RPMI7951 (cell line): Measurements from ENCODE around the gene CST8. TPM values are rescaled to one million over a fixed set of nuclear protein-coding genes. Genes with fewer than 3 reads are reported as not detected.
"Not testable (repeated sequence)": the region's sequence is repeated elsewhere in the genome, so short reads cannot be mapped to it uniquely, and the experiment has no call there.

Experiments
- DNase-seq: peaks from one replicate; pipeline ENCODE4 v3.0.0-alpha.2; 2012; ENCODE audit warnings: low read depth
- total RNA-seq: library from RNA; depleted of rRNA; stranded (reverse); fragments of >200 nt; shearing (Covaris generic); gene quantifications from 2 replicates; pipeline ENCODE4 v1.2.3, GENCODE V29; 2014; rRNA removed

Gene CST8
- total RNA-seq = not detected in 2 replicates

DNA sequence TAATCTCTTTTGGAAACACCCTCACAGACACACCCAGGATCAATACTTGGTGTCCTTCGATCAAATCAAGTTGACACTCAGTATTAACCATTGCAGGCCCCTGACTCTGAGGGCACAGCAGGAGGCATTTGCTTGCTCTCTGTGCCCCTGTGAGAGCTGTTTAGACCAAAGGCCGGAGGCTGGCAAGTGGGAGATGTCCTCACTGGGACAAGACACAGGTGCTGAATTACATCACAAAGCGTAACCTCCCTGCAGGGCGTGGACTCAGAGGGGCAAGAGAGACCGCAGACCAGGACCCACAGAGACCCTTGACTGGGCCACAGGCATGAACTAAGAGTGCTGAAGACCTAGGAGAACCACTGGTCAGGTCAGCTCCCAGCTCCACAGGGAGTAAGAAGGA, at the start of gene CST8:
TSS of gene CST8 (plus strand) at position 301 of the 400 bp plus-strand sequence. CDS start 551 bp downstream, outside the sequence.
- no peak for DNase-seq

DNA sequence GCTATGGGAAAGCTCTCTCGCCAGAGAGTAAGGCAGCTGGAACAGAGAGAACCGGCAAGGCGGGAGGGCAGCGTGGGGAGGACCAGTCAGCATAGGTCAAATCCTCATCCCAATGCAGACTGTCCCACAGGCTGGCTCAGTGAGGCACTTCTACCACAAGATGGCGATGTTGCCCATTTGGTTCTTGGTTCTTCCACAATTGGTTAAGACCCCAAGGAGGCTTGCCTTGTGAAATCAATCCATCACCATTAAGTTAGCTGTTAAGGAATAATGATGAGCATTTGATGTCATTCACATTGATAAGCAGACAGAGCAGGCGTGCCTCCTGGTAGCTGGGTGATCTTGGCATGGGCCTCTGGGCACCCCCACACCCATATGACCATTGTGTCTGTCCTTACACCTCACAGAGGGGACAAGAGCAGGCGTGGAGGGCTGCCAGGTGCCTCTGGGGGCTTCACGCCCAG, 49.0 kb upstream of the CST8 start:
- DNase-seq = peak; percentile 80

DNA sequence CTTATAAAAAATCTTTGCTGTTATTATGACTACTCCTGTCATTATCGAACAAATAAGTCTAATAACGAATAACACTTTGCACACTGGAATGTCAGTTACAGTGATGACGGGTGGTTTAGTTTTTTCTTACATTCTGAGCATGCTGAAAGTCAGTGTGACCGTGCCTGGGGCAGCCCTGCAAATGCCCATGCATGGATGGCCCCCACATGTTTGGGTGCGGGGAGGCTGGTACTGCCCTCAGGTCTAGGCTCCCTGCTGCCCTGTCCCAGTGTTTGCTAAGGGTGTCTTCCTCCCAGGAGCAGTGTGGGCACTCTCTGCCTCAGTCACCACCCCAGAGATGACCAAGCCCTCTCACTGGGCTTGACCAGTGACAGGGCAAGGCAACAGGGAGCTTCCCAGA, 48.5 kb upstream of the CST8 start:
- DNase-seq = no peak

DNA sequence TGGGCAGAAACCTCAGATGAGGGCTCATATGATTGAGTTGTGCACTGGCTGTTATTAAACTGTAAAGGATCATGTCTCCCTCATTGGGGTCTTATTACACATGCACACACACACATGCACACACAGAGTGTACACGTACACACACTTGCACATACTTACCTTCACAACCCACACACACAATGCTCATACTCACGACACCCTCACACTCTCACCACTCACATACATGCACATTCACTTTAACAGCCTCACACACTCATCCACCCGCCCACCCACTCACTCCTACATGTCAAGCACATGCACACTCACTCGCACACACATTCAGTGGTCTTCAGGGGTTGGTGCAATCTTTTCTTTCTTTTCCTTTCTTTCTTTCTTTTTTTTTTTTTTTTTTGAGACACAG, 46.1 kb upstream of the CST8 start:
- no peak for DNase-seq

DNA sequence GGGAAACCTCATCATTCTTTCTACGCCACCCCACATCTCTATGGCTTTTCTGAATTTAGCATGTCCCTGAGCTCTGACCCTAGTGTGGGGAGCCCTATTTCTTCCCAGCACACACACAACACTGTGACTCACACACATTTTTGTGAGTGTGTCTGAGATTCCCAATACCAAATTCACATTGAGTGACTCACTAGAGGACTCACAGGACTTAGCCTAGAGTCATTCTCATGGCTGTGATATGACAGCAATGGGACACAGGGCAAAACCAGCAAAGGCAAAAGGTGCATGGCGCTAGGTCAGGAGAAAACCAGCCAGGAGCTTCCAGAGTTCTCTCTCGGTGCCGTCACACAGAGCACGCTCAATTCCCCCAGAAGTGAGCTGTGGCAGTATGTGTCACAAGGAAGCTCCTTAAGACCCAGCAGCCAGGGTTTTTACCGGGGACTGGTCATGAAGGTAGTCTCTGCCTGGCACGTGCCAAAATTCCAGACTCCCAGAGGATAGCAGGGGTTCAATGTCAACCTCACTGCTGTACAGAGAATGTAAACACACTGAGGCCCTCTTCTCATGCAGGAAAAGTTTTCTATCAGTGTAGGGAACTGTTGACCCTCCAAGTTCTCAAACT, 45.2 kb upstream of the CST8 start:
- DNase-seq = peak; percentile 94

- peak; percentile 85 for DNase-seq
These were observed 44.4 kb upstream of the CST8 start for GRCh38 chr20:23446505-23446904.

DNA sequence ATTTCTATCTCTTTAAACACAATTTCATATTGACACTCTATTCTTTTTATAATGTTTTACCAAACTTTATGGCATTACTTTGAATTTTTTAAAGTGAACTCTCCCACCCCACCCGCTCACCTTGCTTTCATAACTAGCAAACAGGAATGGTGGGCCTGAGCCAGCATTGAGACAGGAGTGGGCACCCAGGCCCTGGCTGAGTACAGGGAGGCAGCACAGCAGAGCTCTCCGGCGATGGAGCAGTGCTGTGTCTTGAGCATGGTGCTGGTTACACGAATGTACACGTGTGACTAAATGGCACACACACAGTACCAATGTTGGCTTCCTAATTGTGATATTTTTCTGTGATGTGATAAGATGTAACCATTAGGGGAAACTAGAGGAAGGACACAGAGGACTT, 42.8 kb upstream of the CST8 start:
- no peak for DNase-seq

DNA sequence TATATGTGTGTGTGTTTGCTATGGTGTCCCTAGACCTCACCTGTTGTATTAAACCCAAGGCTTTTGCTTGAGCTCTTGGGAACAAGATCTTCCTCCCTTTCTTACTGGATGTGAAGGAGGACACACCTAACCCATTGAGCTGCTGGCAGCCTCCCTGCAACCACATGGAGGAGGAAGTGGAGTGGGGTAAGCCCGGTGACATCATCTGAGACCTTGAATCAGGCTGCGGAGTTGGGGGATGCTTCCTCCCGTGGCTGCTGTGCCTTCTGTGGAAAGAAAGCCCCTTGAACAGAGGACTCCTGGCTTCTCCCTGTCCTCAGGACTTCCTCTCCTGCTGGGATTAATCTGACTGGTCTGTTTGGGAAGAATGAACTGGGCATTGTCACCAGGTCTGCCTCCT, 41.5 kb upstream of the CST8 start:
- DNase-seq = peak; percentile 40

GRCh38 chr20:23450877-23451276, 40.0 kb upstream of the CST8 start:
- no peak for DNase-seq

GRCh38 chr20:23451956-23452487, 38.9 kb upstream of the CST8 start:
- no peak for DNase-seq

DNA sequence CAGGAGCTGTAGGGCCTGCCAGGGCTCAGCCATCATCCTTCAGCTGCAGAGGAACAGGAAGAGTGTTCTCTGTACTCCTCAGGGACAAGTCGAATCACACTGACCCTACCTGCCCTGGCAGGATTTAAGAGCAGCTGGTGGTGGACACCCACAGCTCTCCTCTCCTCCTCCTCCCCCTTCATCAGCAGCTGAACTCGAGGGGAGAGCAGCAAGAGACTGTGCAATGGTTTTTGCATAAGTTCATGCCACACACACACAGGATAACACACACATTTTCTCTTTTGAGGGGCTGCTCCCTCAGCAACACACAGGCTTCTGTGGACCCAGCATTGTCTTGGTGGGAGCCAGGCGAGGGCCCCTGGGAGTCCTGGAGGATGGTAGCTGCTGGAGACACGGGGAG, 38.1 kb upstream of the CST8 start, which contains the start of gene CST11:
TSS of gene CST11 (minus strand) at position 101 of the 400 bp plus-strand sequence. CDS start at position 36, 65 bp downstream.
- no peak for DNase-seq

DNA sequence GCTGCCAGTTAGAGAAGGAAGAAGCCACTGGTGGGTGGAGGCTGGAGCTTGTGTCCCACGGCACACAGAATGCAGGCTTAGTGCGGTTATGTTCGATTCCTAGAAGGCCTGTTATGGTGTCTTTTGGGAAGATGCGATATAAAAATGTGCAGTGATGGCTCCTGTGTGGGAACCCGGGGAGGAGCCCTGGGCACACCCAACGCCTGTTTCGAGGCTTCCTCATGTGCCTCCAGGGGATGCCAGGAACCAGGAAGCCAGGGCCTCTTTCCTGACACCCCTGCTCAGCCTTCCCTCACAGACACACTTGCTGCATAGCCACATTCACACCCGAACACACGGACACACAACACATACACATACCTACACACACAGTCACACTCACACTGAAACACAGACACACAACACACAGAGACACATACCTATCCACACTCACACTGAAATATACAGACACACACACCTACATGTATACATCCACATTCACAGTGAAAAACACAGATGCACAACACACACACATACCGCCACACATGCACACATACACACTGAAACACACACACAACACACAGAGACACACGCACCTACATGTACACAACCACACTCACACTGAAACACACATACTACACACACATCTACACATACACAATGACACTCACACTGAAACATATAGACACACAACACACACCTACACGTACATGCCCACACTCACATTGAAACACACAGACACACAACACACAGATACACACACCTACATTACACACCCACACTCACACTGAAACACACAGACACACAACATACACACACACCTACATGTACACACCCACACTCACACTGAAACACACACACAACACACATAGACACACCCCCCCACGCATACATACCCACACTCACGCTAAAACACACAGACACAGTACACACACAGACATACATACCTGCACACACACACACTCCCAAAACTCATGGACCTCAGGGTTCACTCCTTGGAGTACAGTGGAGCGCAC, 37.1 kb upstream of the CST8 start:
- DNase-seq = no peak

GRCh38 chr20:23454816-23455215, 36.1 kb upstream of the CST8 start:
- no peak for DNase-seq

DNA sequence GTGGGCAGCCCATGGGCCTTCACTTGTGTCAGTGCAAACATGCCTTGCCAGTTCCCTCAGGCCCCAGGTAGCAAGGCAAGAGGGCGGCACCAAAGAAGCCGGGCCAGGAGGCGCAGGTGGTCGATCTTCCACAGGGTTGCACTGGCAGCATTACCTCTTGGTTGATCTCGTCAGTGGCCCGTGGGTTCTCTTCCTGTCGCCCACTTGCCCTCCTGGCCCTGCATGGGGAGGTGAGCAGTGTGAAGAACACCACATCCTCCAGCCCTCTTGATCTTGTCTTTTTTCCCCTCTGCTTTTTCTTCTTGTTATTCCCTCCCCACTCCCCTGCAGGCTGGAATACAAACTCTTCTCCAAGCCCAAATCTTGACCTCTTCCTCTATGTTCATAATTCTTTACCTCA, 35.3 kb upstream of the CST8 start:
- DNase-seq = no peak

- DNase-seq = no peak
These were observed 34.5 kb upstream of the CST8 start for GRCh38 chr20:23456409-23456808.

GRCh38 chr20:23456873-23457272, 34.0 kb upstream of the CST8 start:
- DNase-seq = no peak

- no peak for DNase-seq
These were observed 31.3 kb upstream of the CST8 start for GRCh38 chr20:23459461-23460150.

GRCh38 chr20:23461180-23461579, 29.7 kb upstream of the CST8 start:
- no peak for DNase-seq

DNA sequence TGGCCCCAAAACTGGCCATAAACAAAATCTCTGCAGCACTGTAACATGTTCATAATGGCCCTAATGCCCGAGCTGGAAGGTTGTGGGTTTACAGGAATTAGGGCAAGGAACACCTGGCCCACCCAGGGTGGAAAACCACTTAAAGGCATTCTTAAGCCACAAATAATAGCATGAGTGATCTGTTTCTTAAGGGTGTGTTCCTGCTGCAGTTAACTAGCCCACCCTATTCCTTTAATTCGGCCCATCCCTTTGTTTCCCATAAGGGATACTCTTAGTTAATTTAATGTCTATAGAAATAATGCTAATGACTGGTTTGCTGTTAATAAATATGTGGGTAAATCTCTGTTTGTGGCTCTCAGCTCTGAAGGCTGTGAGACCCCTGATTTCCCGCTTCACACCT, 24.0 kb upstream of the CST8 start:
- DNase-seq = not testable (repeated sequence)

DNA sequence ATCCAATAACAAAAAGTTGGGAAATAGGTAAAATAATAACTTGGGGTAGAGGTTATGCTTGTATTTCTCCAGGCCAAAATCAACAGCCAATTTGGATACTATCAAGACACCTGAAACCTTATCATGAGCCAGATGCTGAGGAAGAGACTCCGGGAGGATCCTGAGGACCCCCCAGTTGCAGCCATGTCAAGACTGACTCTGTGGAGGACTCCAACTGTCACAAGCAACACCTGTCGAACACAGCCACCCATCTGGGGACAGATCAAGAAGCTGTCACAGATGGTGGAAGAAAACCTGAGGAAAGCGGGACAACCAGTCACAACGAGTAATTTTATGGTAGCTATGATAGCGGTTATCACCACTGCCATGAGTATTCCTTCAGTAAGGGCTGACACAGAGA, 18.6 kb upstream of the CST8 start:
- not testable (repeated sequence) for DNase-seq

- DNase-seq = not testable (repeated sequence)
These were observed 17.6 kb upstream of the CST8 start for GRCh38 chr20:23473293-23473692.

- no peak for DNase-seq
These were observed 15.5 kb upstream of the CST8 start for GRCh38 chr20:23475395-23475794.
